Measurements from ENCODE around the gene CLTA.

GRCh38 chr9:36189976-36190375 lies 745 bp upstream of the CLTA start:
- TF ChIP-seq ZFP3 (tag by site-specific recombination; IDR thresholded peaks at IDR 0.05; ENCODE audit: low read depth) = no peak
- no peak for TF ChIP-seq CTCF (tag by site-specific recombination; IDR thresholded peaks at IDR 0.05)
- no peak for TF ChIP-seq ZNF558 (tag by site-specific recombination; IDR thresholded peaks at IDR 0.05)
- TF ChIP-seq ZBTB21 (tag by site-specific recombination; IDR thresholded peaks at IDR 0.05) = no peak
- no peak for TF ChIP-seq ZNF518A (tag by site-specific recombination; conservative IDR thresholded peaks at IDR 0.05; ENCODE audit: low read depth)
- TF ChIP-seq ZNF768 (tag by site-specific recombination; IDR thresholded peaks at IDR 0.05) = no peak
